GM19193 (cell line): ENCODE results near the gene PCK1.

Source experiments
- POLR2A ChIP-seq: IDR thresholded peaks from 4 replicates; pipeline ENCODE4 v1.6.1; 2011; ENCODE audit not compliant: insufficient read depth, insufficient read length; ENCODE audit errors: extremely low read depth

The PCK1 gene

DNA sequence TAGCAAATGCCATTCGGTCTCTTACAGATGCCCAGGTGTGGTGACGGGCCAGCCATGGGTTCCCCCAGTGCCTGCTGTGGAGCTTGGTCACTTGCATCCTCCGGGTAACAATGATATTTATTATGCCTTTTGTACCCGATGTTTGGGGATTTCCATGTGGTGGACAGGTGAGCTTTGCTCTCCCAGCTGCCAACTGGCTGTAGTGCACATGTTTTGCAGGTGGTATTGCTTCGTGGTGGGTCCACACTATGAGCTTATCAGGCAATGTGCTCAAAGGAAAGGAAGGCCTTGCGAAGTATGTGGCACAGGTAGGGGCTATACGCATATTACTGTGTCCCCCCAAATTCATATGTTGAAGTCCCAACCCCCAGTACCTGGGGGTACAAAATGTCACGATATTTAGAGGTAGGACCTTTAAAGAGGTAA lies 31.7 kb upstream of the PCK1 start:
- no peak for TF ChIP-seq POLR2A

- TF ChIP-seq POLR2A = no peak
Measured at GRCh38 chr20:57529810-57530209, 31.1 kb upstream of the PCK1 start.

- TF ChIP-seq POLR2A = no peak
Measured at GRCh38 chr20:57530327-57530981, 30.5 kb upstream of the PCK1 start.

DNA sequence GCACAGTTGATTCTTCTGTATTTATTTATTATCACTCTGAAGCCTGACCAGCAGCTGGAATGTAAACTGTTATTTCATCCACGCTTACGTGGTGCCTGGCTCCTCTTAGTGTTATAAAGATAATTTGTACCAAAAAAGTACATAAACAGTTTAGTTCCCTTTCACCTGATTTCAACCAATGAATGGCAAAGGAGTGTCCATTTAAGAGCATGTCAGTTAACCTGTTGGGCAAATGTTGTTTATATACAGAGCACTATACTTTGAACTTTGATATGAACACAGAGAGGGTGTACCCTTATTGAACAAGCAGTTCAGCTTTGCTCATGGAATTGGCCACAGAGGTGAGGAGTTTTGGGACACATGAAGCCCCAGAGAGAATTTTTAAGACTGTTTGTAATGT lies 28.8 kb upstream of the PCK1 start:
- TF ChIP-seq POLR2A = no peak

DNA sequence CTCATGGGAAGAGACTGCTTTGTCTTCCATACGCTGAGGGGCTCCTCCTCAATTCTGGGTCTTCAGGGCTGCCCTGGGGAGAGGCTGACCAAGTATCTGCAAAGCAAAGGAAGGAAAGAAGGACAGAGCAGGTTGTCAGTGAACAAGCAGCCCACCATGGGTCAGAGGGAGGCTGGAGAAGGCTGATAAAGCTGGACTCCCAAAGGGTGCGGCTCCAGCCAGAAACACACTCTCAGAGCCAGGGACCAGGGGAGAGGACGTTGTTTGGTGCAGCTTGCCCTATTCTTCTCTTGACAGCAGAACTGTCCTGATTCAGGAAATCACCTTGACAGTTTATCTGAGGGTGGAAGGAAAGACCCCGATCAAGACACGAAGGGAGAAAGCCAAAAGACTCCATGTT lies 25.6 kb upstream of the PCK1 start:
- TF ChIP-seq POLR2A = no peak

DNA sequence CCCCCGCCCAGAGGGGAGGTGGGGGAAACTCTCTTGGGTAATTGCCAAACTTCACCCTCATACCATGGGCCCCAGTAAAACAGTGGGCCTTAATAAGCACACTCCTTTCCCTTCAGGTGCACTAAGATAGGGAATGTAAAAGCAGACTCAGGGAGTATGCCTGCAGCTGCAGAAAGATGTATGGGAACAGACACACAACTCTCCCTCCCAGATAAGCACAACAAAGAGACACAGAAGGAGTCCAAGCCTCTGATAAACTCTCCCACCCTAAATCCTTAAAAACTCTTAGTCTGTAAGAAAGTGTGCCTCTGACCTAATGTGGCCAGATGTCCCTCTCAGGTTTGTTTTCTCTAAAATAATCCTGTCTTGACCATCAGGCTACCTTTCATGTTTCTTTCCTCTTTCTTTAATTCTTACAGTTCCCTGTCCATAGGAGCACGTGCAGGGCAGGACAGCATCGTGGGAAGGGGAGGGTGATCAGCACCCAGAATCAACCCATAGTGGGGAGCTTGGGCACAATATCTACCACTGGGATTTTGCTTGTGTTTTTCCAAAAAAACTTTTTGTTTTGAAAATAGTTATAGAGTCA lies 24.7 kb upstream of the PCK1 start:
- TF ChIP-seq POLR2A = no peak

- TF ChIP-seq POLR2A = no peak
Measured at GRCh38 chr20:57536771-57537724, 23.9 kb upstream of the PCK1 start.

GRCh38 chr20:57537822-57538221 lies 23.1 kb upstream of the PCK1 start:
- TF ChIP-seq POLR2A = no peak

GRCh38 chr20:57539889-57540288 lies 21.0 kb upstream of the PCK1 start:
- no peak for TF ChIP-seq POLR2A

DNA sequence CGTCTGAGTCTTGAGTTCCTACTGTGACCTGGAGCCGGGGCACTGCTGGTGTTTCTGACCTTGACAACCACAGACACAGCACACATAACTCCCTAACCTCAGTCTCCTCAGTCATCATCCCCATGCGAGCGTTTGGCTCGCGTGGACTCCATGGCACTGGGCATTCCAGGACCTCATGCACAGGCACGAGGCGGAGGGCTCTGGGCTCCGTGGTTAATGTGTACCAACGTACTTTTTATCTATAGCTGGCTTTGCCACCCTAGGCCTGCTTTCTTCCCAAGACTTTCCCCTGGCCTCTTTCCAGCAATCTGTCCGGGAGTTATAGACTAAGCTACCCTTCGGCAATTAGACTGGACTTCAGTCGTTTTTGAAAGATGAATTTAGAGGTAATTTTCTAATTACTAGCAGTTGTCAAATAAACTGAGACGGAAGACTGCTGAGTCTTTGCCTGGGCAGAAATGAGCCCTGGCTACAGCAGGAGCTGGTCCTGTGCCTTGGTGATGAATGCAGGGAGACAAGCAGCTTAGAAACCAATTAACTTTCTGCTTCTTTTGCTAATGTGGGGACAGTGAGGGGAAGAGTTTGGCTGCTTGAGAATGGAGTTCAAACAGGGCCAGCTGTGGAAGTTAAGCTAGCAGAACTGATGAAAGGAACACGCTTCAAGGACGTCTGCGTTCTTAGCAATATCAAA lies 19.9 kb upstream of the PCK1 start:
- TF ChIP-seq POLR2A = no peak

DNA sequence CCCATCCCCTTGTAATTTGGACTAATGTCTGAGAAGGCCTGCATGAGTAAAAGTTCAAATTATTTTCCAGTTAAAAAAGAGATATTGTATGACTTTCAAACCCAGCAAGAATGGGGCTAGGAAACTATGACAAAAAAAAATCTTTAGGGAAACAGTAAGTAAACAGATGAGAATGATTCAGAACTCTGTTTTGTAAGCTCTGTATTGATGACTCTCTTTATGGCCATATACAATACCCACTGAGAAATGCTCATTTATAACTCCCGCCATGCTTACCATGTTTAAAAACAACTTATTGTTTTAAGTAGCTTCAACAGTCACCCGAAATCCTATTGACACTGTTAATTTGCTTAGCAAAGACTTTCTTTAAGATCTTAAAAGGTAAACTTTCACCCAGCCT lies 17.2 kb upstream of the PCK1 start:
- TF ChIP-seq POLR2A = no peak

DNA sequence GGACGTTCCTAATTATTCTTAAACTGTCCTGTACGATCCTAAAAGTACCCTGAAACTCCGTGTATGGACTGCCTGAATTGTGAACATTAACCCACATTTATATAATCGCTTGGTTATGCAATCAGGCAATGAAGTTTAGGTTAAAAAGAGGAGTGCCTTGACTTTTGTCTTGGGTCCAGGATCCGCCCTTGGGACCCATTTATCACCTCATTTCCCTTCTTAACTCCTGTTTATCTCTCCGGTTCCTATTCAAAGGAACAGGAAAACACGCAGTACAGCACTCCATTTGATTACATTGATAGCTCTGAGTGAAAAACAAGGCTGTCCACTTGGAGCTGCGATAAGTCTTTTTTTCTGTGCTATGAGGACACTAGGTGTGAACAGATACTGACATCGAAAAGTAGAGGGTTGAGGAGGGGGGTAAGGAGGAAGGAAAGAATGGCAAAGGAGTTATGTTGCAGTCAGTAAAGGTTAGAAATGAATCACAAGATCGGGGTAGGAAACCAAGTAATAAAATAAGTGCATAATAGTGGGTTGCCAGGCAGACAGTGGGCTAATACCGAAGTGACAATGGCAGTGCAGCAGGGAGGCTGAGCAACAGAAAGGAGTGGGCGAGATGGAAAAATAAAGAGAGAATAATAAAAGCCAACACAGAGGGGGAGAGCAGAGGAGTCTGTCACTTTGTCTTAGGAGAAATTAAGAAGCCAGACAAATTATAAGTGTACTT lies 15.9 kb upstream of the PCK1 start:
- no peak for TF ChIP-seq POLR2A

GRCh38 chr20:57545927-57546662 lies 14.8 kb upstream of the PCK1 start:
- no peak for TF ChIP-seq POLR2A
